CD4-positive, alpha-beta T cell treated with Interleukin-10 for 1 hour (primary cell): ENCODE results near the gene GRIN2C.

Experiments used
- DNase-seq: peaks from one replicate; pipeline ENCODE4 v3.0.0-alpha.2; 2020

Gene GRIN2C

DNA sequence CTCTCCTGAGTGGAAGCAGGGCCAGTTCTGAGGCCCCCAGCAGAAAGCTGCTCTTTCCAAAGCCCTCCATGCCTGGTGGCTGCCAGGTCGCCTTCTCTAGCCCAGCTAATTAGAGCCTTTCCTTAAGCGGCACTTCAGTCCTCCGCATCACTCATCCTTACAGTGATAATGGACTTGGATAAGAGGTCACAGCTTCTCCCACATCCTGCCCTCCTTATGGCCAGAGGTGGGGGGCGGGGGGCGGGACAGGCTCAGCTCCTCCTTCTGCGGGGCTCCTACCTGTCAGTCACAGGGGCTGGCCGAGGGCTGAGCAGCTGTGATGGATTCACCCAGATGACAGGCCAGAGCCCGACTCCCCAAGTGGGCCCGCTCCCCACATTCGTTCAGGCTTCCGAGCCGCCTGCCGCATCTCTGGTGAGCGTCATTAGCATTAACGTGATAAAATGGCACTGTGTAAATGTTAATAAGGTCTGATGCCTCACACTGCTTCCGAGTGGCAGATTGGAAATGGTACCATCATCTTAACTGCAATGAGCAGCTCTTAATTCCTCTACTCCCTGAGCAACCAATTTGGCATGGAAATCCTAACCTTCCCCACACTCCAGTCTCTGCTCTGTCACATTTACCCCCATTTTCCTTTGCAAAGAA, 41.3 kb downstream of the GRIN2C start:
- no peak for DNase-seq

DNA sequence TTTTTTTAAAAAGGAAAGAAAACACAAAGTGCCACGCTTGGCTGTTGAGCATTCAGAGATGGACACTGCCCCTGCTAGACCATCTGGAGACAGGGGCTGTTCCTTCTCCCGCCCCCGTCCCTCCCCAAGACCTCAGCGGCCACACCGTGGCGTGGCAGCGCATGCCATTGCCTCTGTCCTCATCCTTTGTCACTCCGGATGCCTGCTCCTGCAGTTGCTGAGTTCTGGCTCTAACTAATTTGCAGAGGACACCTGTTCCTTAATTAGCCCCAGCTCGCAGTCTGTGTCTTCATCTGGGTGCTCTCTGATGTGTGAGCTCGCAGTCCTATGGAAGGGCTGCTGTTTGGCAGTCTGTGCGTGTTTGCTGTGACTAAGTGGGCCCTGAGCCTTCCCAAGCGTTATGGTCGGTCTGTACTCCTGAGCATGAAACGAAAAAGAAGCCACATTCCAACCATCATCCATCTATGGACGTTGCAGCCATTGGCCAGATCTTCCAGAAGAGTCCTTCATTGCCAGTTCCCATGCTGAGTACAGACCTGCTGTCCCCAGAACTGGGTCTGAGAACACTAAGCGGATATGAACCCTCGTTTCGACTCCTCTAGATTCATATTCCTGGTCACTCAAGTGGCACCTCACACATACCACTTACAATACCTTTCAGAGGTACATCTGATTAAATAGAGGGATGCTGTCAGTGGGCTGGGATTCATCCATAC, 42.6 kb downstream of the GRIN2C start:
- DNase-seq, result no peak

DNA sequence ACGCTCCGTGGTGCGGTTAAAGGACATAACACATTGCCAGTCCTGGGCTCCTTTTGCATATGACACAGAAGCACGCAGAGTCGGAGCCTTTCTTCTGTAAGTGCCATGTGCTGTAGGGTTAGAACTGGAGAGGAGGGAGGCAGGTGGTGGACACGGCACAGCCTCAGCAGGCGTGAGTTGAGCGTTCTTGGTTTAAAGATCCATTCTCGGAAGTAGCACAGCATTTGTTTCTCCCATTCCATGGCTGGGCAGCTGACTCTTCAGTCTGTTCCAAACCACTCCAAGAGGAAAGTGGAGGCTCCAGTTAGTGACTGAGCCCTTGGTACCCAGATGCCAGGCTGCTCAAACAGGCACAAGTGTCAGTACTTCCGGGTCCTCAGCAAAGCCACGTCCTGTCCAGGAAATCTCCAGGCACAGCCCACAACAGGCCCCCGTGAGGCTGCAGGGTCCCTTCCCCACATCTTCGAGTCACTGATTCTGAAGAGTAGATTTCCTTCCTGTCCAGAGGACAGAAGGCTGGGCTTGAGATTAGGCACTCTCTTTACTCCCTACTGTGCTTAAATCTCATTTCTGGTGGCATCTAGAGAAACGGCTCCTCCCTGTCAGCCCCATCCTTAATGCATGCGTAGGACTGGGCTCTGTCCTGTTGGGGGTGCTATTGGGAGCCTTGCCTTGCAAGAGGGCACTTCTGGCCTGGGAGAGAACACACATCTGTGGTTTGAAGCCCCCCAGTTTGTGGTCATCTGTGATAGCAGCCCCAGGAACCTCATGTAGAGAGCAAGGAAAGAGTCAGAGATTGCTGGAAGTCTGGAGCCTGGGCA, 43.9 kb downstream of the GRIN2C start:
- no peak for DNase-seq

DNA sequence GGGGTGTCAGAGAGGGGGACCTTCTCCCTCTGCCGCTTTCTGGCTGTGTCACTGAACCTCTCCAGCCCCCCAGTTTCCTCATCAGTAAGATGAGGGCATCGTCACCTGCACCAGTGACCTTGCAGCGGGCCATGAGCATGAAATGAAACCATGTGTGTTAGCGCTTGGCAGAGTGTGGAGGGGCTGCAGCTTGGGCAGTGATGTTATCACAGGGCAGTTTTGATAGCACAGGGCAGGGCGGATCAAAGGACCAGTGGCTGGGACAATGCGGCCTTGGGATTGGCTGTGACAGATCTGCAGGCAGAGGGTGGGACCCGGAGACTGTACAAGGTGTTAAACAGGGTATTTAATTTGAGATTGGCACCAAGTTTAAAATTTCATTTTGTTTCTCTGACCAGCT, 44.6 kb downstream of the GRIN2C start:
- DNase-seq, result no peak

DNA sequence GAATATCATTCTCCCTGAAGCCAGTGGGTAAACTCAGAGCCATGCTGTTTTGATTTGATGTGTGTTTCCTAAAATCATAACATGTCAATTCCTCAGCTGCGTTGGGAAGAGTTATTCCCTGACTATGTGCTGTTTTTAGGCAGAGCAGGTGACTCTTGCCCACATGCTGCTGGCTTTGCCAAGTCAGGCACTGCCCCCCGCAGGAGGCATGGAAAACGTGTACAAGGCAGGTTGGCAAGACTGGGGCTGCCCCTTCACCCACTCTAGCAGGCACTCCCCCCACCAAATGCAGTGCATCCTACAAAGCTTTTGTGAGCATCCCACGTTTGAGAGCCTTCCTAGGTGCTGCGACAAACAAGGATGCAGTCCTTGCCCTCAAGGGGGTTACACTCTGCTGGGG, 45.2 kb downstream of the GRIN2C start:
- no peak for DNase-seq

DNA sequence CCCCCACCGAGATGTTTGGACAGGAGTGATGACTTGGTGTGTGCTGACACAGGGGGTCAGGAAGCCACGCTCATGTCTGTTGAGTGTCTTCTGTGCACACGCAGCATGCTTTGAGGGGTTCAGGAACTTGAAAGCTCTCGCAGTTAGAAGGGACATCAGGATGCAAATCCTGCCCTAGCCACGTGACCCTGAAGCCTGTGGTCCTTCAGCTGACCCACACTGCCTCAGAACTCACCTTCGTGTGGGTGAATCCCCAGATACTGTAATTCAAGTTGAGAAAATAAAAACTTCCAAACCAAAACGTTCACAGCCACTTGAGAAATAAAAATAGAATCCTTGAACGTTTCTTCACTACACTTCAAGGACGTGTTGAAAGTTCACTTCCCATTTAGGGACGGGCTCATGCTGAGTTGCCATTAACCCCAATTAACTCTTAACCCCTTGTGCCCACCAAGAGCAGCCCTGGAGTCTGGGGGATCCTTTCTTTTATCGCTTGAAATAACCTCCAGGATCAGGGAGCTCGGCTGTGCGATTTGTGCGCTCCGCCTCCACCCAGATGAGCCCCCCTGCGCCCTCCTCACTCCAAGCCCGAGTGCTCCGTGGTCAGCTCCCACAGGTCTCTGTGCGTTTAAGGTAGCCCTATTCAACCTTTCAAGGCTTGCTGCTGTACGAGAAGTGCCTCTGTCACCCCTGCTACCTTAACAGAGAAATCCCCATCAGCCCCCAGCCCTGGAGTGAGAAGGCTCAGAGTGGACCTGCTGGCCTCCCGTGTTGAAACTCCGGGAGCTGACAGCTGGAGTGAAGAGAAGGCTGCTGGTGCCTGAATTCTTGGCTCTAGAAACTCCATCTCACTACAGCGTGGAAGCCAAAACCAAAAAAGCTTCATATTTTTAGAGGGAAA, 47.3 kb downstream of the GRIN2C start:
- DNase-seq, result no peak

DNA sequence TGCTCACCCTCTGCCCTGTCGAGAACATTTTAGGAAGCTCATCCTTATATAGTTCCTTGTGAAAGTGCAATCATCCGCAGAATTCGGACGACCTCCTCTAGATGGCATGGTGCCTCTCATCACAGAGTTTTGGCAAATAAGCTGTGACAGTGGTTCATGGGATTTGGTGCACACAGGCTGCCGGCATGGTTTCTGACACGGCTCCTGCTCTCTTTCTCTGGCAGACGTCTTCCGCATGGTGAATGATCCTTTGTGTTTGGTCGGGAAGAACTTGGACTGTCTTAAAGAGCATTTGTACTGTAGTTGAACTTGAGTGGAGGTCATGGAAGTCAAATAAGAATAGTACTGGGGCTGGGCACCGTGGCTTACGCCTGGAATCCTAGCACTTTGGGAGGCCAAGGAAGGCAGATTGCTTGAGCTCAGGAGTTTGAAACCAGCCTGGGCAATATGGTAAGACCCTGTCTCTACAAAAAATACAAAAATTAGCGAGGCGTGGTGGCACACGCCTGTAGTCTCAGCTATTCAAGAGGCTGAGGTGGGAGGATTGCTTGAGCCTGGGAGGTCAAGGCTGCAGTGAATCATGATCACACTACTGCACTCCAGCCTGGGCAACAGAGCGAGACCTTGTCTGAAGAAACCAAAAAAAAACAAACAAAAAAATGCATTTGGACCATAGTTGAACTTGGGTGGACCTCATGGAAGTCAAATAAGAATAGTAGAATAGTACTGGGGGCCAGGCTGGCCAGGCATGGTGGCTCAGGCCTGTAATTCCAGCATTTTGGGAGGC, 48.8 kb downstream of the GRIN2C start:
- DNase-seq, result no peak

DNA sequence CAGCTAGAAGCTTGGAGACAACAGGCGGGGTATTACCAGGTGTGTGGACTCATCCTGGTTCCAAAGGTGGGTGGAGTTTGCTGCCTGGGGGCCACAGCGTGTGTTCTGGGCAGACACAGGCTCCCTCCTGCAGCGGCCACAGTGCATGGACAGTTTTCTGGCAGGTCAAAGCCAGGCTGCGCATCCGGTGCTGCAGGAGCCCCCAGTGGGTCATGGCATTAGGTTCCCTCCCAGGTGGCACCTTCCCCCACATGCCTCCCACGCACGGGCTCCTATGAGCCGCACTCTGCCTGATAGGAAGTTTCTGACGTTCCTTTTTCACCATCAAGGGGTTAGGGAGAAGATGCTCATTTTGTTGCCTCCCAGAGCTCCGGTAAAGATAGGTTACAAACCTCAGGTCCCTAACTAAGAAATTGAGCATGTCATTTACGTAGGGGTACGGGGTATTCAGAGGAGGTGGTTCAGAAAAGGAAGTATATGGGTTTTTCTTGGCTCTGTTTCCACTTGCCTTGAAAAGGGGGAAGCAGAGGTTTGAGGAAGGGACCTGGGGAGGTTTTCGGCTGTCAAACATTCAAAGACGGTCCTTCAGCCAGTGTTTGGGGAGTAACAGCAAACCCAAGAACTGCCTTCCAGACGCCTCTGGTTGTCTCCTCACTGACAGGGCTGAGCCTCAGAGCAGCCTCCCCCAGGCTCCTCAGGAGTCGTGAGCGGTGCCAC, 50.8 kb downstream of the GRIN2C start:
- DNase-seq, result no peak

DNA sequence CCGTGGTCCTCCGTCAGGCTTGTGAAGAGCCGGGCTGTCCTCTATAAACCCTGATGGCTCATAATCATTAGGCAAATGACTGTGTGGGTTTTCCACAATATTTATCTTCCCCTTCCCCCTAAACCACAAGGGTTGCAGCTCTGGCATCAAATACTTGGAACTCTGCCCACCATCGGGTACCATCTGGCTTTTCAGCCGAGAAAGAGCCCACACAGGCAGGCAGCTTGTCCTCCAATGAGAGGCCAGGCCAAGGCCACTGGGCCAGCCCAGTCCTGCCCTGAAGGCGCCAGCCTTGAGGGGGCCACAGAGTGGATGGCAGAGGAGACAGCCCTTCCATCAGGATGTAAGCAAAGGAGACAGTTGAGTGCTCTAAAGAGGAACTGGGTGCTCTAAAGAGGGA, 51.8 kb downstream of the GRIN2C start:
- DNase-seq, result no peak

DNA sequence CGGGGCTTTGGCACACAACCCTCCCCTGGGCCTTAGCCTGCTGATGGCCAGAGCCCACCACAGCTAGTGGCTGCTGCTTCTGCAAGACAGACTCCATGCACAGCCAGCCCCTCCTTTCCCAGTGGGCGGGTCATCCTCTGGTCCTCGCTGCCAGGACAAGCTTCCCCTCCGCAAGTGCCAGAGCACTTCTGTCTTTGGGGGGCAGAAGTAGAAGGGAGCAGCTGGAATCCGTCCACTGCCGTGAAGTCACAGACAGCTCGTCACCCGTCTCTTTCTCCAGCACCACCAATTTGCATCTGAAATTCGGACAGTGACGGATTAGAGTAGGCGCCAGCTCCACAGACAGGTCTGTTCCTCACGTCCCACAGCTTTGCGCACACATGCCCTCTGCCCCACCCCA, 52.2 kb downstream of the GRIN2C start:
- no peak for DNase-seq

DNA sequence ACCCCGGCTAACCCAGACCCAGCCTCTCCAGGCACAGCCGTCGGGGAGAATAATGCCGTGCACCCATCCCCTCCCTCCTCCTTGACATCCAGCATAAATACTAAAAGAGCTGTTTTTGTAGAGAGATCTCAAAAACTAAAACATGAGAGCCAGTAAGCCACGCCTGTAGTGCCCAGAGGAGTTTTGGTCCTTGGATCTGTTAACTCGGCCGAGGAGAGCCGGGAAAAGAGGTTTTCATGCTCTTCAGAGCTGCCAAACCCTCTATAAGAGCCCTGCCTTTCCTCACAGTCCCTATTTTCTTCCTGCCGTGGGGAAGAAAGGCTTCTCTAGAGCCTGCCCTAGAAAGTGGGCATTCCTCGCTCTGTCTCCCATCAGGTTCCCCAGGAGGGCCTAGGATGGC, 53.4 kb downstream of the GRIN2C start:
- no peak for DNase-seq

DNA sequence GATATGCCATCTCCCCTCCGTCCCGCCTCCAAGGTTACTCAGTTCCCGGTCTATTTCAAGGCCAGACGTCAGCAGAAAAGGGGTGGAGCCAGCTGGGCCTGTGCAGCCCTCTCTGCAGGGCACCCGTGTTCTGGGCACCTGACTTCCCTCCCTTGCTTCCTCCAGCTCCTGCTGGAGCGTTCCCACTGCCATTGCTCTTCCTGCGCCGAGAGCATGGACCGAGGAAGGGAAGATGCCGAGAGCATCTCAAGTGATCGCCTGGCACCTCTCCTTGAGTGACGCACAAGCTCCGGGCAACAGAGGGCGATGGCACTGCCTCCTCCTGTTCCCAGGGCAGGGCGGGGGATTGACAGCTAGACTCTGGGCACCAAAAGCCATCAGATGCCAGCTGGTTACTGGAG, 54.1 kb downstream of the GRIN2C start:
- DNase-seq, result no peak

DNA sequence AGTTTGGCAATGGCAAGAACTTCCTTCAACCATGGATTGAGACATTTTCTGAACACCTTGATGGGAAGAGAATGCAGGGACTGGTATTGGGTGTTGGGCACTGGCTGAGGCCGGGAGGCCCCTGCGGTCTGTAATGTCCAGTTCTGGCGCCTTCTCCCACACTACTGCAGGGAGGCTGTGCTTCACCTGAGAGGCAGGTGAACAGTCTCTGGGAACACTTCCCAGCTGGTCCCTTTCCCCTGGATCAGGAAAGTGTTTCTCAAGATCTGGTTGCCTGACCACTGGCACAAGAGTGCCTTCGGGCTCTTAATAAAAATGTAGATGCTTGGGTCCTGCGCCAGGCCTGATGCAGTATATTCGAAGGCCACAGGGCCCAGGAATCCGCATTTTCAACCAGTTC, 55.0 kb downstream of the GRIN2C start:
- no peak for DNase-seq

DNA sequence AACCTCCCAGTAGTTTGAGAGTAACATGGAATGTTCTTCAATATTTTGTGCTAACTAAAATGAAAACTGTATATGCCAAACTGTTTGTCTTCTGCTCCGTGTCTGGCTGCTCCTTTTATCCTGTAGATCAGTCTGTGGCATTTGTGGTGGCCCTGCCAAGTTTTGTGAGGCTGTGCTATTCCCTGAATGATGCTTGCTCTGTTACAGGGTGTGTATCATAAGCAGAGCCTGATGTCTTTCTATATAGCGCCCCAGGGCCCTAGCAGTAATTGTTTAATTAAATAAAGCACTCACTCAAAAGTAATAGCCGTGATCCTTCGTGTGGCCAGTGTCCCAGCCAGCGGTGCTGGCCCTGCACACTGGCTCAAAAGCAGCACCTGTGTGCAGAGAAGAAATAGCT, 55.7 kb downstream of the GRIN2C start:
- DNase-seq, result no peak

DNA sequence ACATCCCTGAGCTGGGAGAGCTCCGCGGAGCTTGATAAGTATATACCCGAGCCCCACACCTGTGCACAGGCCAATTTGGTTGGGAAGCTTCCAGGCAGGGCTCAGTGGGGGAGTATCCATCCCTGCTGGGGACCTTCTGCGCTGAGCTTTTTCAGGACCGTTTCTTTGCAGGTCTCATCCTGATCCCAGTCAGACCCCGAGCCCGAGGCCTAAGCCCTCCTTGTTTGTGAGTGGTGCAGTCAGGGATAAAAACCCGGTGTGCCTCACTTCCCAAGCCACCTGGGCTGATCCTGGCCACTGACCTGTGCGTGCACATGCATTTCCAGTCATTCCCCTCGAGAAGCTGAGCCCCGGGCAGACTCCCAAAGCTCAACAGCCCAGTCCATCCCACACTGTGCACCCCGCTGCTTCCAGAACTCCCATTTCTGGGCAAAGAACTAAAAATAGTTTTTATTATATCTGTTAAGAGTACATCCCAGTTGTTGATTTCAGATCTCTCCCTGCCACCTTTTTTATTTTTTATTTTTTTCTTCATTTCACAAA, 56.2 kb downstream of the GRIN2C start:
- no peak for DNase-seq

DNA sequence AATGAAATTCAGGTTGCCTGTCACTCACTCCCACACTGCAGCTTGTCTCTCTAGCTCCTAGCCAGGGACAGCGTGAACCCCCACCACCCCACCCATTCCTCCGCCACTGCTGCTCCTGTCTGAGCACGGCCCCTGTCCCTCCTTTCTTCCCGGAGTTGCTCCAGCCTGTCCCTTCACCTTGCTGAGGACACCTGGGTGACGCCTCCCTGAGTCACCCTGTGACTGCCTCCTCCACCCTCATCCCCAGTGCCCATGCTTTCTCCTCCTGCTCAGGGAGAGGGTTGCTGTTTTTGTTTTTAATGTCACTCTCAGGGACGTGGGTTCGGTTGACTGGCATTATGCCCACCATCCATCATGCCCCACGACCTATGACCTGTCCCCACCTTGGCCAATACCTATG, 57.8 kb downstream of the GRIN2C start:
- no peak for DNase-seq

DNA sequence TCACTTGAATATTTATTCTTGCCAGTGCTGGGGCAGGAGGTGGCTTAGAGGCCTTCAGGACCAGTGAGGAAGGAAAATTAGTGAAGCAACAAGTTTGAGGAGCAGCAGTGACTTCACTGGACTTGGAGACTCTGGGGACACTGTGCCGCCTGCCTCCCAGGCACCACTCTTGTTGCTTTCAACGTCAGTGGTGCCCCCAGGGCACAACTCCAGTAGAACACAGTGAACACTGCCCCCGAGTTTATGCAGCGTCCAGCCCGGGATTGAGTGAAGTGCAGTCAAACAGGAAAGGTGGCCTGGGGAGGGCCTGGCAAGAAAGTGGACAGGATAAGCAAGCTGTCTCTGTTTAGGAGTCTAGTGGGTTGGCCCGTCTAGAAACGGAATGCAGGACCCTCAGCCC, 59.2 kb downstream of the GRIN2C start:
- DNase-seq, result no peak

DNA sequence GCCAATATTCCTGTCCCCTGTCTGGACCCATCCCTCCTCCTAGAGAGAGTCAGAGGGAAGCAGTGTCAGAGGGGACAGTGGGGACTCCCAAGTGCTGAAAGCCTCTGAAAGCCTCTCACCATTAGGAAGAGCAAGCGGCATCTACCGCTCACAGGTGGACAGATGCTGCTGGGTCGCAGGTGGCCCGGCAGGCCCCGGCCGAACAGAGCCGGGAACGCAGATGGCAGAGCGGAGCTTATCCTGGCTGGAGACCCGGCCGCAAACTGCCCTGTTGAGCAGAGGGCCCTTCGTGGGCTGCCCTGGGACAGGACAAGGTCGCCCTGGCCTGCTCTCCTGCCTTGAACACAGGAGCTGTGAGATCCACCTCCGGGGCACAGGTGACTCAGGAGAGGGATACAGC, 60.6 kb downstream of the GRIN2C start:
- DNase-seq, result no peak

DNA sequence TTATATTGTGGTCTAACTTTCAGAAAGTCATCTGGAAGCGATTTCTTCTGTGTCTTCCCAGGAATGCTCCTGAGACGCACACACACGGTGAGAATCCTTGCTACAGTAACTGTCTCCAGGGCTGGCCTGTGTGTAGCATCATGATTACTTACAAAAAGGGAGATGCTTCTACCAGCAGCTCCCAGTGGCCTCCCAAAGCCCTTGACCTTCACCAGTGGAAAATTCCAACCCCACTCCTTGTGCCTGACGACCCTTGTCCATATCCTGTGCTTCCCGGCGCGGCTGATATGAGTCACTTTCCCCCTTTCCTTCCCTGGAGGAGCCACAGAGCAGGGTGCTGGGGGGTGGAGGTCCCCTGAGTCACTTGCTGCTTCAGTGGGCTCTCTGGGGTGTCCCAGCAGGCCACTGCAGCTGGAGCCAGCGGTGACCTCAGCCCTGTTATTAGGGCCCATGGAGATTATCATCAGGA, 61.4 kb downstream of the GRIN2C start:
- DNase-seq, result no peak

DNA sequence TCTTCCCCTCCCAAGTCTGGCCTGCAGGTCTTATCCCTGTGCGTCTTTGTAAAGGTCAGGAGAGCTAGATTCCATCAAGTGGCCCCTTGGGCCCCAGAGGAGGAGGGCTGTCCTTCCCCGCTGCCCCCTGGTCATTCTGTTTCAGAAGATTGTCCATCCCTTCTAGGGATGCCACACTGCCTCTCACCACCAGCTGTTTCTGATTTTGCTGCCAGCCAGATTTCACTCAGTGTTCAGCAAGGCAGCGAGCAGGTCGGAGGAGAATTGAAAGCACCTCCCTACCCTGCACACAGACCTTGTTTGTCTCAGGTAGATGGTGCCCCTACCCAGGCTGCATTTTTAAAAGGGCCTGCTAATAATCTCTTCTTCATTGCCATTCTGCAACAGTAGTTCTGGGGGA, 61.9 kb downstream of the GRIN2C start:
- no peak for DNase-seq

DNA sequence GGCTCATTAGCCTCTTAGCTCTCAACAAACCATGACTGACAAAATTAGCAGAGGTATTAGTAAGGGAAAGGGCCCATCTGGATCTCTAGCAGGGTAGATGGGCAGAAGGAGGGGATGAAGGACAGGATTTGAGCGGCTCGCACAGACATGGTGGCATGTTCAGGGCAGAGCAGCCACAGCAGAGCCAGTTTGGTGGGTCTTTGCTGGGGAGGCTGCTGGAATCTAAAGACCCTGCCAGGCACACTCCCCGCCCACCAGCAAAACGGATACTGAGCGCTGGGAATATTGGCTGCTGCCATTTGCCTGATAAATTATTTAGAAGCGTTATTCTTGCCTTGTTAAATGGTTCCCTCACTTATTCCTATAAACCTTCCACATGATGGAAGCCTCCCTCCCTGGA, 62.8 kb downstream of the GRIN2C start:
- DNase-seq, result no peak
